ENCODE measurements around the gene CRYGA. TPM values are rescaled to one million over a fixed set of nuclear protein-coding genes. Genes with fewer than 3 reads are reported as not detected.

Gene CRYGA
- total RNA-seq, 2 experiments from 2014 or later, result not detected

GRCh38 chr2:208148803-208149202 lies 14.6 kb downstream of the CRYGA start:
- H3K36me3 Mint-ChIP-seq (ENCODE audit: low read depth), result no peaks in the 10 kb centered on the region
- intact Hi-C loops (cut with DNase I, micrococcal nuclease), result no loop called here
- ChIA-PET POLR2A (no interaction called here), CTCF (no interaction called here)
- no peak overlapping the region for H3K27ac Mint-ChIP-seq
- Histone ChIP-seq H3K4me1 (ENCODE audit: insufficient read depth, low read length) (no peaks in the 10 kb centered on the region), H3K27ac (ENCODE audit: low read depth in 1 of 2, low read length in 2 of 2) (no peak overlapping the region), H3K4me3 (ENCODE audit: low read length) (no peak overlapping the region), H3K36me3 (ENCODE audit: insufficient read depth, low read length) (no peaks in the 10 kb centered on the region), H3K9me3 (ENCODE audit: control insufficient read depth in 1 of 2, insufficient read depth in 1 of 2, low read length in 2 of 2) (no peaks in the 10 kb centered on the region), H3K27me3 (ENCODE audit: control insufficient read depth in 1 of 2, insufficient read depth in 2 of 2, low read length in 2 of 2) (no peaks in the 10 kb centered on the region)
- H3K4me3 Mint-ChIP-seq, result no peak overlapping the region
- TF ChIP-seq CTCF (IDR thresholded peaks at IDR 0.05), result no peak
- H3K9me3 Mint-ChIP-seq, result peaks cover 7% of the 10 kb centered on the region
- H3K4me1 Mint-ChIP-seq (ENCODE audit: low read depth), result no peaks in the 10 kb centered on the region
- no peak for ATAC-seq (ENCODE audit: poor library complexity)
- no peak for DNase-seq
- no peaks in the 10 kb centered on the region for H3K27me3 Mint-ChIP-seq

GRCh38 chr2:208147759-208148158 lies 15.6 kb downstream of the CRYGA start:
- H3K36me3 Mint-ChIP-seq (ENCODE audit: low read depth), result no peaks in the 10 kb centered on the region
- H3K9me3 Mint-ChIP-seq, result peaks cover 7% of the 10 kb centered on the region
- ATAC-seq (ENCODE audit: poor library complexity), result no peak
- Histone ChIP-seq H3K9me3 (ENCODE audit: control insufficient read depth in 1 of 2, insufficient read depth in 1 of 2, low read length in 2 of 2) (no peaks in the 10 kb centered on the region), H3K4me3 (ENCODE audit: low read length) (no peak overlapping the region), H3K27me3 (ENCODE audit: control insufficient read depth in 1 of 2, insufficient read depth in 2 of 2, low read length in 2 of 2) (no peaks in the 10 kb centered on the region), H3K36me3 (ENCODE audit: insufficient read depth, low read length) (no peaks in the 10 kb centered on the region), H3K27ac (ENCODE audit: low read depth in 1 of 2, low read length in 2 of 2) (no peak overlapping the region), H3K4me1 (ENCODE audit: insufficient read depth, low read length) (no peaks in the 10 kb centered on the region)
- CTCF ChIA-PET, result no interaction called here
- no peak for DNase-seq
- POLR2A ChIA-PET, result no interaction called here
- no peak overlapping the region for H3K4me3 Mint-ChIP-seq
- TF ChIP-seq CTCF (IDR thresholded peaks at IDR 0.05), result no peak
- no peak overlapping the region for H3K27ac Mint-ChIP-seq
- H3K4me1 Mint-ChIP-seq (ENCODE audit: low read depth), result no peaks in the 10 kb centered on the region
- no peaks in the 10 kb centered on the region for H3K27me3 Mint-ChIP-seq
- intact Hi-C loops (cut with DNase I, micrococcal nuclease), result no loop called here

GRCh38 chr2:208147008-208147407 lies 16.4 kb downstream of the CRYGA start:
- Histone ChIP-seq H3K27me3 (ENCODE audit: control insufficient read depth in 1 of 2, insufficient read depth in 2 of 2, low read length in 2 of 2) (no peaks in the 10 kb centered on the region), H3K27ac (ENCODE audit: low read depth in 1 of 2, low read length in 2 of 2) (no peak overlapping the region), H3K4me1 (ENCODE audit: insufficient read depth, low read length) (no peaks in the 10 kb centered on the region), H3K36me3 (ENCODE audit: insufficient read depth, low read length) (no peaks in the 10 kb centered on the region), H3K9me3 (ENCODE audit: control insufficient read depth in 1 of 2, insufficient read depth in 1 of 2, low read length in 2 of 2) (no peaks in the 10 kb centered on the region), H3K4me3 (ENCODE audit: low read length) (no peak overlapping the region)
- CTCF ChIA-PET, result no interaction called here
- POLR2A ChIA-PET, result no interaction called here
- no peaks in the 10 kb centered on the region for H3K27me3 Mint-ChIP-seq
- TF ChIP-seq CTCF (IDR thresholded peaks at IDR 0.05), result no peak
- no peak overlapping the region for H3K4me3 Mint-ChIP-seq
- DNase-seq (no peak), ATAC-seq (ENCODE audit: poor library complexity) (no peak)
- no peaks in the 10 kb centered on the region for H3K36me3 Mint-ChIP-seq (ENCODE audit: low read depth)
- intact Hi-C loops (cut with DNase I, micrococcal nuclease), result no loop called here
- H3K4me1 Mint-ChIP-seq (ENCODE audit: low read depth), result no peaks in the 10 kb centered on the region
- no peak overlapping the region for H3K27ac Mint-ChIP-seq
- H3K9me3 Mint-ChIP-seq, result peaks cover 7% of the 10 kb centered on the region

Data from CD4-positive, alpha-beta T cell (primary cell).